SIG-M5 (cell line): ENCODE data around the gene DUSP2.
"Not testable (repeated sequence)": the region's sequence is repeated elsewhere in the genome, so short reads cannot be mapped to it uniquely, and the experiment has no call there.

Experiments used
- DNase-seq: peaks from one replicate; lab custom pipeline; 2025; lab: John Stamatoyannopoulos, UW

DUSP2 gene

GRCh38 chr2:96146881-96147592 is 1.8 kb upstream of the DUSP2 start:
- no peak for DNase-seq

GRCh38 chr2:96146153-96146880 is 1.1 kb upstream of the DUSP2 start:
- DNase-seq = no peak

GRCh38 chr2:96145848-96146152 is 560 bp upstream of the DUSP2 start:
- no peak for DNase-seq

DNA sequence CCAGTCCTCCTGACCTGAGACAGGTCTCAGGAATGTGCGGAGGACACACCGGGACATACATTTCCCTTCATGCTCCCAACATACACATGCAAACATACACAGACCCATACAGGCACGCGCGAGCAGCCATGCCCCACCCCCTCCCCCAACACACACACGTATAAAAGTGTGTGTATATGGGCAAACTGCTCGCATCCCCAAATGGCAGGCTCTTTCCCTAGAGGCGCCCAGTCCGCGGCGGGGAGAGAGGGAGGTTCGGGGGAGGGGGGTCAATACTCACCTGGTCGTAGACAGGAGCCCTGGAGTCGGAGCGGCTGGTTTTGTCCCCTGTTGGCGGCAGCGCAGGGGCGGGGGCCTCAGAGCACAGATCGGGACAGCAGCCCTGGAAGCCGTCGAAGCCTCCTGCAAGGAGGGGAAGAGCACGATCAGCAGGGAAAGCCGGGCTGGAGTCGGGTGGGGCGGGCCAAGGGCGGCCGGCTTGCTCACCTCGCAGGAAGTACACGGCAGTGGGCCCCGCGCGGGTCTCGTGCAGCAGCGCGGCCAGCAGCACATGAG is 682 bp downstream of the DUSP2 start:
- DNase-seq = no peak

- DNase-seq = no peak
Measured at GRCh38 chr2:96143848-96144480, 1.3 kb downstream of the DUSP2 start.

DNA sequence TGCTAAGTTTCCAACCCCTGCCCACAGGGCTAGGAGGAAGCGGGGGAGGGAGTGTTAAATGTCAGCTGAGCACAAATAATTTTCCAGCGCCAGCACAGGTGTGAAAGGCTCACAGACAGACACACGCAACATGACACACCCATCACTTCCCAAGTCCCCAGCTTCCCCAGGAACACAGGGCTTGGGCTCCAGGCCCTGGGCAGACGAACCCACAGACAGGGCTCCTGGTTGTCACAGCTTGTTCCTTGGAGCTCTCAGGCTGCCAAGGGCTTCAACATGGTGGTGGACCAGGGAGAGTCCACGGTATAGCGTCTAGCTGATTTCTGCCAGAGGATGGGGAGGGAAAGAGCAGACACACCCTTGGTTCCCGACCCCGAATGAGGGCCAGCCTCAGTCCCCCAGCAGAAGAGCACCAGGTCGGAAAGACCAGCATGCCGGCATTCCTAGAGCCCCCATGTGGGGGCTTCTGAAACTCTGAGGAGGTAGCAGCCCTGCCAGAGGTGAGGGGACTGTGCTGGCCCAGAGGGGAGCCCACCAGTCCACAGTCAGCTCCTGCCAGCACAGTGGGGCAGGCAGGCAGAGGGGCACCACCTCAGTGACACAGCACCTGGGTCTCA is 1.9 kb downstream of the DUSP2 start:
- DNase-seq = no peak

- DNase-seq = no peak
Measured at GRCh38 chr2:96142217-96143113, 2.8 kb downstream of the DUSP2 start.

DNA sequence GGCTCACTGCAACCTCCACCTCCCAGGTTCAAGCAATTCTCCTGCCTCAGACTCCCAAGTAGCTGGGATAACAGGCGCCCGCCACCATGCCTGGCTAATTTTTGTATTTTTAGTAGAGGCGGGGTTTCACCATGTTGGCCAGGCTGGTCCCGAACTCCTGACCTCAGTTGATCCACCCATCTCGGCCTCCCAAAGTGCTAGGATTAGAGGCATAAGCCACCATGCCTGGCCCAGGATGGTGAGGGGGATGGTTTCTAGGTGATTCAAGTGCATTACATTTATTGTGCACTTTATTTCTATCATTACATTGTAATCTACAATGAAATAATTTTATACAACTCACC is 3.6 kb downstream of the DUSP2 start:
- DNase-seq = not testable (repeated sequence)

DNA sequence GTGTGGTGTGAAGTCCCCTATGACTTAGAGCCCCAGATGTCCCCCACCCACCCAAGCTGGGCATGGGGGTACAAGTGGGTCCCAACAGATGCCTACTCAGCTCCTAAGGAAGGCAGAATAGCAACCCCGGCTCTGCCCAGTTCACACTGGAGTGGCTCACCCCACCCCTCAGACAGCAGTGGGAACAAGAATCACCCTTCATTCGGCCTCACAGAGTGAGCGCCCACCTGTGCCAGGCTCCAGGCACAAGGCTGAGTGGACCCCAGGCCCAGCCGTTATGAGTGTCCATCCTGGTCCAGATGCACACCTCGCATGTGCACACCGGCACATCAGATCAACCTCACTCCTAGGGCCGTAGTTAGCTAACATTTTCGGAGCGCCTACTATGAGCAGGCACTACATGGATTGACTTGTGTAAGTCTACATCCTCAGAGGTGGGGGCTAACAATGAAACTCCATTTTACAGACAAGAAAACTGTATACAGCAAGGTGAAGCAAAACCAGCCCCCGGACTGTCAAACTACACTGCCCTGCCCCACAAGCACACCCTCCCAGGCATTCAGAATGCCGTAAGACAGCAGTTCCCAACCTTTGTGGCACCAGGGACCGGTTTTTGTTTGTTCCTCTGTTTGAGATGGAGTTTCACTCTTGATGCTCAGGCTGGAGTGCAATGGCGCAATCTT is 4.2 kb downstream of the DUSP2 start:
- DNase-seq = no peak

DNA sequence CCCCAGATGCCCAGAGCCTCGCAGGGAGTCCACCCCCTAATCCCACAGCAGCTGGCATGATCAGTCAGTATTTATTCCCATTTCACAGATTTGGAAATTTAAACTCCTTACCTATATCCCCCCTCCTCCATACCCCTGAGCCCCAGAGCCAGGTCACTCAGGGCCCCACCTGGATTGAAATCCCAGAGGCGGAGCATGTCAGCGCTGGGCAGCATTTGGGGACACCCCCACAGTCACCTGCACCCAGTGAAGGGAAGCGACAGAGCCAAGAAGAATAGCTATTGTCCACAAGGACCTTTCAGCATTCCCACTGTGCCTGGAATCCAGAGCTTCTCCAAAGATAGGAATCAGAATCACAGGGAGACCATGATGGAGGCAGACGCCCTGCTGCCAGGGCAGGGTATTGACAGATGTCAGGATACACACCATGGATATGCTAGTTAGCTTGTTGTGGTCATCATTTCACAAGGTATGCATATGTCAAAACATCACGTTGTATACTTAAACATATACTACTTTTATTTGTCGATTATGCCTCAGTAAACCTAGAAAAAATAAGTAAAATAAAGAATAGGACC is 6.0 kb downstream of the DUSP2 start:
- no peak for DNase-seq

- no peak for DNase-seq
Measured at GRCh38 chr2:96138179-96139145, 6.8 kb downstream of the DUSP2 start, which contains the start of gene ASTL. TSS of gene ASTL (minus strand) at chr2:96138502. CDS start at chr2:96138436, 66 bp downstream.

DNA sequence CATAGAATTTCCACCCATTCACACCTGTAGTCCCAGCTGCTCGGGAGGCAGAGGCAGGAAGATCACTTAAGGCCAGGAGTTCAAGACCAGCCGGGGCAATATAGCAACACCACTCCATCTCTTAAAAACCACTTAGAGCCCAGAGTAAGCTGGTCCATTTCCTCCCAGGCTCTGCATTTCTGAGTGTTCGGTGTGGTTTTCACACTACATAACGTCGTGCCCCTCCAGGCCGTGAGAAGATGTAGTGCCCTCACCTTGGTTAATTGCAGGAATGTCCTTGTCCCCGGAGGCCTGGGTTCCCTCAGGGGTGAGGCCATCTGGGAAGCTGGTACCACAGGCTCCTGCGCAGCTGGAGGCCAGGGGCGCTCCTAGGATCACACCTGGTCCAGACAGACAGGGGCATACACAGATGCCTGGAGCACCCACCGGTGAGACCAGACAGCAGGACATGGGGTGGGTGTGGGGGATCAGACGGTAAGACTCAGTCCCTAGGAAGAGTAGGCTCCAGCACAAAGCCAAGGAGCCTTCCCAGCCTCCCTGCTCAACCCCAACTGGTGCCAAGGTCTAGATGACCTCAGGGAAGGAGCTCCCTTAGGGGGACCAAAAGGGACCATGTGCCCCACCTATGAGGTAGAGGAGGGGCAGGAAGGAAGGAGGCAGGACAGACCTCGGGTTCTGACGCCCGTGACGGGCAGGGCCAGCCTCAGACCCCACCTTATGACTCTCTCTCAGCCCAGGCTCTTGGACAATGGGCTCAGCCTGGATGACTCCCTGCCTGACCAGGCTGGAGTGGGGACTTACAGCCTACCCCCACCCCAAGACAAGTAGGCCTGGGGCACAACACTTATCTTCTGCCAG is 7.7 kb downstream of the DUSP2 start:
- DNase-seq = no peak

DNA sequence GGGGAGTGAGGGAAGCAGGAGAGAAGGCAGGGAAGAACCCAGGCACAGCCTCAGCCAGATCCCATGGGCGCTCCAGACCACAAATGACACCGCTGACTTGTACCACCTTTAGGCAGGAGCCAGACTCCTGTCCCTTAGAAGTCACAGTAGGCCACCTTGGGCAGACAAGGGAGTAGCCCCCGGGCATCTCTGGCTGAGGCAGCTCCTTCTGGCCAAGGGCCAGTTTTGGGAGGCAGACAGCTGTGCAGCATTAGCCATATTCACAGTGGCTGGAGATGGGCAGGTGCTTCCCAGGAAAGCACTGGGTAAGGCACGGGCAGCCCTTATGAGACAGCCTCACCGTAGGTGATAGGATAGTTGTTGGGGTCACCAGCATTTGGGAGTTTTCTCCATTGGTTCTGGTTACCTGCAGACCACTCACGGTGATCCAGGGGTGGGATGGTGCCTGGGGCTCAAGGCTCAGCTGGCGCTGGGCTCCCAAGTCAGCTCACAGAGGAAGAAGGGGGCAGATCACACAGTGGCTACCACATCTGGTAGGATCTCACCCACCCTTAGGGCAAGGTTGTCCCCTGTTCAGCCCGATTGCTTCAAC is 9.0 kb downstream of the DUSP2 start:
- DNase-seq = no peak

- no peak for DNase-seq
Measured at GRCh38 chr2:96135621-96136020, 9.6 kb downstream of the DUSP2 start.

DNA sequence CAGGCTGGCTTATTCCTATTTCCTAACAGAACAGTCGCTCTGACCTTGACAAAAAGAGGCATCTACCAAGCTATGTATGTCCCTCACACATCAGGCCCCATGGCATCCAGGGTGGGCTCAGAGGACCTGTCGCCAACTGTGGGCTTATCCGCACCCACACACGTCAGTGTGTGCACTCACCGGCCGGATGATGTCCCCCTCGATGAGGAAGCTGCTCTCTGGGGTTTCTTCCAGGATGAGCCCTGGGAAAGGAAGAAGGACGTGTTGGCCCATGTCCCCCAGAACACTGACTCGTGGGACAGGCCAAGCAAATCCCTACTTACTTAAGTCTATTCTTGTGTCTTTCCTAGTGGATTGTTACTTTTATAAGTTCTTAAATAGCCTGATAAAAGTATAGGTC is 10.1 kb downstream of the DUSP2 start:
- no peak for DNase-seq

- no peak for DNase-seq
Measured at GRCh38 chr2:96134421-96134820, 10.8 kb downstream of the DUSP2 start.

- DNase-seq = no peak
Measured at GRCh38 chr2:96131813-96132745, 13.2 kb downstream of the DUSP2 start.
